ENCODE measurements around the gene EFNA5. TPM values are rescaled to one million over a fixed set of nuclear protein-coding genes. Genes with fewer than 3 reads are reported as not detected.

EFNA5 gene
- polyA plus RNA-seq, 1 donor (not counting 4 experiments of a cell fraction or from before 2014, with no cell fraction given): 4.8 TPM

DNA sequence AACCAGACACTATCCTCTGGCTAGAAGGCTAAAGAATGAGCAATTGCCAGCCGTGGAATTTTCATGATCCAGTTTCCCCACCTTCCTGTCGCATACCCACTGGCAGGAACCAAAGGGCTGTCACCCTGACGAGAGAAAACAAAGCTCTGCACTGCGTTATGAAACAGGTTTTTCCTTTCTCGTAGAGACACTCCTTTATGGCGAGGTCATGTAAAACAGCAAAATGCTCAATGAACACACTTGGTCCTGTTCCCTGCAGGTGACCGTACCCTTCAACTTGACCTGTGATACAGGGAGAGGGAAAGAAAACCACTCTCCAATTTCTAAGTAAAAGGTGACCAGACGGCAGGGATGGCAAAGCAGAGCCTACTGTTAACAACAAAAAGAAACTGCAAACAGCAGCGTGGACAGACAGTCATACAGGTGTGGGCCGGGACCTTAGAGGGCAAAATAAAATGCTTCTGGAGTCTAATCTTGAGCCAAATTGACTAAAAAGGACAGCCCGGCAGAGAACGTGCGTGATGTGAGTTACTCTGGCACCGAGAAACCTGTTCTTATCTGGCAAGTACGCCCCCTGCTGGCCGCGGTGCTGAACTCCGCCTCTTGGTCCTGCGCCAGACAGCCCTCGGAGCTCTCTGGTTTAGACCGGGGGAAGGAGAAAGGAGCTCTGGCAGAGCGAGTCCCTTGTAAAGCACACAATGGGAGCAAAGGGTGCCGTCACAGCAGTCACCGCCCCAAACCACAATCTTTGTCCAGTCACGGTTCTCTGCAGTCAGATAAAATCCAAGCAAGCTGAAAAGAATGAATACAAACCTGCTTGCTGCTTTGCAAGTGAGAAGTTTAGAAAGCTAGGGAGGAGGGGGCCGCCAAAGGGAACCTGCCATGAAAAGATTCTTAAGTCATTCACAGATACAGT, 98.9 kb downstream of the EFNA5 start:
- Histone ChIP-seq H3K27me3 (ENCODE audit: control insufficient read depth, extremely low read depth, insufficient read depth, low read length) (no peaks in the 10 kb centered on the region), H3K27ac (ENCODE audit: control insufficient read depth, insufficient read depth, low read length) (peak overlapping the region; percentile 65), H3K4me3 (ENCODE audit: control insufficient read depth in 2 of 3, extremely low read depth in 1 of 3, insufficient read depth in 2 of 3, low read depth in 1 of 3, low read length in 3 of 3) (peak overlapping the region; percentile 6 to 67 (median 61)), H3K9me1 (ENCODE audit: control insufficient read depth, extremely low read depth, insufficient read depth, low read length) (no peaks in the 10 kb centered on the region), H3K79me2 (ENCODE audit: control insufficient read depth, insufficient read depth, low read length) (peaks cover 30% of the 10 kb centered on the region), H3K36me3 (ENCODE audit: control insufficient read depth in 2 of 2, extremely low read depth in 1 of 2, insufficient read depth in 2 of 2, low read length in 2 of 2) (no peaks in the 10 kb centered on the region), H3K4me1 (ENCODE audit: control insufficient read depth, extremely low read depth, insufficient read depth, low read length) (peaks cover 44% of the 10 kb centered on the region), H3K9me3 (ENCODE audit: control insufficient read depth, low read depth, low read length) (no peaks in the 10 kb centered on the region), H3K9ac (ENCODE audit: control insufficient read depth, extremely low read depth, insufficient read depth, low read length) (peak overlapping the region; percentile 73), H4K20me1 (ENCODE audit: control insufficient read depth, extremely low read depth, insufficient read depth, low read length) (no peaks in the 10 kb centered on the region), H2AFZ (ENCODE audit: control insufficient read depth, low read length) (peak overlapping the region; percentile 68), H3K4me2 (ENCODE audit: control insufficient read depth, extremely low read depth, insufficient read depth, low read depth, low read length) (peak overlapping the region; percentile 81)
- dilution Hi-C loops (cut with MboI; ENCODE audit: extremely low pct_ligation_motif_present, low sequenced_read_pairs): no loop called here
- FAIRE-seq (peak; percentile 94), DNase-seq (ENCODE audit: low read depth, low spot score) (peak; percentile 85)
- TF ChIP-seq, protein P1, sequence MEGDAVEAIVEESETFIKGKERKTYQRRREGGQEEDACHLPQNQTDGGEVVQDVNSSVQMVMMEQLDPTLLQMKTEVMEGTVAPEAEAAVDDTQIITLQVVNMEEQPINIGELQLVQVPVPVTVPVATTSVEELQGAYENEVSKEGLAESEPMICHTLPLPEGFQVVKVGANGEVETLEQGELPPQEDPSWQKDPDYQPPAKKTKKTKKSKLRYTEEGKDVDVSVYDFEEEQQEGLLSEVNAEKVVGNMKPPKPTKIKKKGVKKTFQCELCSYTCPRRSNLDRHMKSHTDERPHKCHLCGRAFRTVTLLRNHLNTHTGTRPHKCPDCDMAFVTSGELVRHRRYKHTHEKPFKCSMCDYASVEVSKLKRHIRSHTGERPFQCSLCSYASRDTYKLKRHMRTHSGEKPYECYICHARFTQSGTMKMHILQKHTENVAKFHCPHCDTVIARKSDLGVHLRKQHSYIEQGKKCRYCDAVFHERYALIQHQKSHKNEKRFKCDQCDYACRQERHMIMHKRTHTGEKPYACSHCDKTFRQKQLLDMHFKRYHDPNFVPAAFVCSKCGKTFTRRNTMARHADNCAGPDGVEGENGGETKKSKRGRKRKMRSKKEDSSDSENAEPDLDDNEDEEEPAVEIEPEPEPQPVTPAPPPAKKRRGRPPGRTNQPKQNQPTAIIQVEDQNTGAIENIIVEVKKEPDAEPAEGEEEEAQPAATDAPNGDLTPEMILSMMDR (optimal IDR thresholded peaks at IDR 0.05 in 1 of 3, IDR thresholded peaks at IDR 0.05 in 1 of 3, conservative IDR thresholded peaks at IDR 0.05 in 1 of 3; ENCODE audit: extremely low read depth in 1 of 3, insufficient read depth in 2 of 3, low read length in 3 of 3): peak; percentile 85 to 95 (median 92)
- no peak for TF ChIP-seq EZH2 (IDR thresholded peaks at IDR 0.05; ENCODE audit: low read length)

DNA sequence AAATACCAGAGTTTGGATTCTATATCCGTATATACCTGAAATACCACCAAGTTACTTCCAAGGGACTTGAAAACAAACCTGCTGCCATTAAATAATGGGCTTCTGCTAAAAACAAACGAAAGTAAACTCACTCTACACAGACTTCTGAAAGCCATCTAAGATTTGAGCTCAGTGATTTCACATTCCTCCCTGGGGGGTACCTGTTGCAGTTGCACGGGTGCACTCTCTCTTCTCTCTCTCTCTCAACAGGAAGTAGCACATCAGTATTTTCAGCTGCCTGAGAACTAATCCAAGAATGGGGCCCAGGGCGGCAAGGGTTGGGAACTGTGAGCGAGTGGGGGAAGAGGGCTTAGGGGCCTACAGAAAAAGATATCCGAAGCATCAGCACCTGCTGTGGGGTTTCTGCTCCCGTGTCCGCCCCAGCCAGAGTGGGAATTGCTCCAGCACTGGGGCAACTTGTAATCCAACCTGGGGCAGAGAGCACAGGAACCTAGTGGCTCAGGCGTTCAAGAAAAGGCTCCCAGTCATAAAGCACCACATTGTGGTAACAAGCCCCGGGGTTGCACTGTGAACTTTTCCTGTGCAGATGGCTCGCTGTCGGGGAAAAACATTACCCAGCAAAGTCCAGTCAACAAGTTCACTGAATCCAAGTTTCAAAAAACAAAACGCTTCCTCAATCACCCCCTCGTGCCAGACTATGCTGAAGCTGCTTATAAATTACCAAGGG, 99.8 kb downstream of the EFNA5 start:
- H4K20me1 ChIP-seq (ENCODE audit: control insufficient read depth, extremely low read depth, insufficient read depth, low read length): no peaks in the 10 kb centered on the region
- H3K4me1 ChIP-seq (ENCODE audit: control insufficient read depth, extremely low read depth, insufficient read depth, low read length): peaks cover 35% of the 10 kb centered on the region
- H3K27ac ChIP-seq (ENCODE audit: control insufficient read depth, insufficient read depth, low read length): peak overlapping the region; percentile 65
- DNase-seq (ENCODE audit: low read depth, low spot score) (no peak), FAIRE-seq (peak; percentile 55)
- no peaks in the 10 kb centered on the region for H3K27me3 ChIP-seq (ENCODE audit: control insufficient read depth, extremely low read depth, insufficient read depth, low read length)
- peaks cover 32% of the 10 kb centered on the region for H3K79me2 ChIP-seq (ENCODE audit: control insufficient read depth, insufficient read depth, low read length)
- dilution Hi-C loops (cut with MboI; ENCODE audit: extremely low pct_ligation_motif_present, low sequenced_read_pairs): no loop called here
- H3K4me3 ChIP-seq (ENCODE audit: control insufficient read depth in 2 of 3, extremely low read depth in 1 of 3, insufficient read depth in 2 of 3, low read depth in 1 of 3, low read length in 3 of 3): peak overlapping the region in 2 of 3 experiments; percentile 61 to 67
- no peaks in the 10 kb centered on the region for H3K36me3 ChIP-seq (ENCODE audit: control insufficient read depth in 2 of 2, extremely low read depth in 1 of 2, insufficient read depth in 2 of 2, low read length in 2 of 2)
- H3K9me3 ChIP-seq (ENCODE audit: control insufficient read depth, low read depth, low read length): no peaks in the 10 kb centered on the region
- no peak for TF ChIP-seq EZH2 (IDR thresholded peaks at IDR 0.05; ENCODE audit: low read length)
- TF ChIP-seq, protein P1 (optimal IDR thresholded peaks at IDR 0.05 in 1 of 3, IDR thresholded peaks at IDR 0.05 in 1 of 3, conservative IDR thresholded peaks at IDR 0.05 in 1 of 3; ENCODE audit: extremely low read depth in 1 of 3, insufficient read depth in 2 of 3, low read length in 3 of 3): no peak
- H3K4me2 ChIP-seq (ENCODE audit: control insufficient read depth, extremely low read depth, insufficient read depth, low read depth, low read length): peak overlapping the region; percentile 81
- H3K9me1 ChIP-seq (ENCODE audit: control insufficient read depth, extremely low read depth, insufficient read depth, low read length): no peaks in the 10 kb centered on the region
- peak overlapping the region; percentile 10 for H2AFZ ChIP-seq (ENCODE audit: control insufficient read depth, low read length)
- H3K9ac ChIP-seq (ENCODE audit: control insufficient read depth, extremely low read depth, insufficient read depth, low read length): peak overlapping the region; percentile 73

All from keratinocyte (primary cell).